NCI-H526 (cell line): ENCODE measurements around the gene FRS2.

Source experiments
- DNase-seq, 2 experiments: peaks; one replicate each; lab custom pipeline; 2025; lab: John Stamatoyannopoulos, UW

FRS2 gene

GRCh38 chr12:69533844-69534243 lies 63.7 kb downstream of the FRS2 start:
- DNase-seq: no peak

DNA sequence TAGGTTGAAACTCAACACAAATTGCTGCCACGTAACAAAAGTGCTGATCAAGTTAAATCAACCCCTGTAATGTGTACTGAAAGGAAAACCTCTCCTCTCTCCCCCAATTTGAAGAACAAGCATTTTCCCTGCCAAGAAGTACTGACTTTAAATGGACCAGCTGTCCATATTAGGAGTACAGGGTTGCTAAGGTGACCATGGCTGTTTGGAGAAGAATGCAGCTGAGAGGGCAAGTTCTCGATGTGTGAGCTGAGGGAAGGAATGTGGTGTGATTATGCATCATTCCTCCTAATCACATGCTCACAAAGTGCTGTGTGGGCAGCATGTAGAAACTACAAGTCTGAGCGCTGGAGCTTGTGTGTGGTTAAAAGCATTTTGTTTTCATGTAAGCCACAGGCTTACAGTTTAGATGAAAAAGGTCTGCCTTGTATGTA lies 64.2 kb downstream of the FRS2 start:
- DNase-seq: no peak

- DNase-seq: no peak
Measured at GRCh38 chr12:69540987-69541386, 70.8 kb downstream of the FRS2 start.

DNA sequence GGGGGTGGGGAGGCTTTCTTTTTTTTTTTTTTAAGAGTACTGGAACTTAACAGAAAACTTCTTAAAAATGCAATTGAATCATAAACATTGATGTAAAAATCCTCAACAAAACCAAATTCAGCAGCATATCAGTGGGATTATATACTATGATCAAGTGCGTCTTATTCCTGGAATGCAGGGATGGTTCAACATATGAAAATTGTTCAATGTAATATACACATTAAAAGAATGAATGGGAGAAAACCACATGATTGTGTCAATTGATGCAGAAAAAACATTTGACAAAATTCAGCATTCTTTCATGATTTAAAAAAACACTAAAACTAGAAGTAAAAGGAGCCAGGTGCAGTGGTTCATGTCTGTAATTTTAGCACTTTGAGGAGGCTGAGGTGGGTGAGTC lies 73.9 kb downstream of the FRS2 start:
- DNase-seq: no peak

DNA sequence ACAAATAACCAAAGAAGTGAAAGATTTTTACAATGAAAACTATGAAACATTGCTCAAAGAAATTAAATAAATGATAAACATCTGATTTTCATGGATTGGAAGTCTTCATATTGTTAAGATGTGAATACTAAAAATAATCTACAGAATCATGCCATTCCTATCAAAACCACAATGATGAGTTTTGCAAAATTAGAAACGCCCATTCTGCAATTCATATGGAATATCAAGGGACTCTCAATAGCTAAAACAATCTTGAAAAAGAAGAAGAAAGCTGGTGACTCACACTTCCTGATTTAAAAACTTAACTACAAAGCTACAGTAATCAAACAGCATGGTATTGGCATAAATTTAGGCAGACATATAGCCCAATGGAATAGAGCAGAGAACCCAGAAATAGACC lies 74.9 kb downstream of the FRS2 start:
- DNase-seq: no peak

DNA sequence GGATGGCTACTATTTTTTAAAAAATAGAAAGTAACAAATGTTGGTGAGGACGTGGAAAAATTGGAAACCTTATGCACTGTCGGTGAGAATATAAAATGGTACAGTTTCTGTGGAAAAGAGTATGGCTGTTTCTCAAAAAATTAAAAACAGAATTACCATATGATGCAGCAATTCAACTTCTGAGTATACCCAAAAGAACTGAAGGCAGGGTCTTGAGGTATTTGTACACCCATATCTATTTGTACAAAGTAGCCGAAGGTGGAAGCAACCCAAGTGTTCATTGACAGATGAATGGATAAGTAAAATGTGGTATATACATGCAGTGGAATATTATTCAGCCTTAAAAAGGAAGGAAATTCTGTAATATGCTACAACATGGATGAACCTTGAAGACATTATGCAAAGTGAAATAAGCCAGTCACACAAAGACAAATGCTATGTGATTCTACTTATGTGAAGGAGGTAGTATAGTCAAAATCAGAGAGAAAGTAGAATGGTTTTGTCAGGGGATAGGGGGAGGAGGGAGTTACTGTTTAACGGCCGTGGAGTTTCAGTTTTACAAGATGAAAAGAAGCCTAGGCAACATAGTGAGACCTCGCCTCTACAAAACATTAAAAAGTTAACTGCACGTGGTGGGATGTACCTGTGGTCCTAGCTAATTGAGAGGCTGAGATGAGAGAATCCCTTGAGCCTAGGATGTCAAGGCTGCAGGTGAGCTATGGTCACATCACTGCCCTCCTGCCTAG lies 76.7 kb downstream of the FRS2 start:
- DNase-seq: no peak

DNA sequence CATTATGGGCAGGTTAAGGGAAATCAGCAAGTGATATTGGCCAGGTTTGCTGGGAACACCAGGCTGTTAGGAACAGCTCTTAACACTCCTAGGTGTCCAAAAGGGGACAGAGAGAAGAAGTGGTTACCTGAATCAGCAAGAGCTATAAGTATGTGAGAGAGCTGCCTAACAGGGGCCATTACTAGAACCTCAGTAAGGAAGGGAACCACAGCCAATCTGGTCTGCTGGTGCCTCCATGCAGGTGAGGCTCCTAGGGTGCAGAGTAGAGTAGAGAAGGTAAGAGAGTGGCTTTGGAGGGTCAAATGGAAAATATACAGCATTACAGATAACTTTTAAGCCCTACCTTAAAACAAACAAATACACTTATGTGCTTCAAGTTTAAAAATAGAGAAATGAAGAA lies 78.5 kb downstream of the FRS2 start:
- no peak for DNase-seq

- DNase-seq: no peak
Measured at GRCh38 chr12:69550569-69551350, 80.6 kb downstream of the FRS2 start.

- DNase-seq: peak in 1 of 2 experiments; percentile 2
Measured at GRCh38 chr12:69553628-69554248, 83.5 kb downstream of the FRS2 start.

DNA sequence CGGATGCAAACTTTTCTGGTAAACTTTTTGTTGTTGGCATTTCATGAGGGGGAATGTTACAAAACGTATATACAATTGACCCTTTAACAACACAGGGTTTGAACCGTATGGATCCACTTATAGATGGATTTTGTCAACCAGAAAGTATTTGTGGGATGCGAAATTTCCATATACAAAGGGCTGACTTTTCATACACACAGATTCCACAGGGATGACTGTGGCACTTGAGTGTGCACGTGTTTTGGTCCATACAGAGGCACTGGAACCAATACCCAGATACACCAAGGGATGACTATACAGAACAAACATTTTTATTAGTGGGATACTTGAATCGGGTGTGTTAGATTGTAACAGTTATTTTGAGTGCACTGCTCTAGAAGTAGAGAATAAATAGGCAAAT lies 85.3 kb downstream of the FRS2 start:
- DNase-seq: no peak

DNA sequence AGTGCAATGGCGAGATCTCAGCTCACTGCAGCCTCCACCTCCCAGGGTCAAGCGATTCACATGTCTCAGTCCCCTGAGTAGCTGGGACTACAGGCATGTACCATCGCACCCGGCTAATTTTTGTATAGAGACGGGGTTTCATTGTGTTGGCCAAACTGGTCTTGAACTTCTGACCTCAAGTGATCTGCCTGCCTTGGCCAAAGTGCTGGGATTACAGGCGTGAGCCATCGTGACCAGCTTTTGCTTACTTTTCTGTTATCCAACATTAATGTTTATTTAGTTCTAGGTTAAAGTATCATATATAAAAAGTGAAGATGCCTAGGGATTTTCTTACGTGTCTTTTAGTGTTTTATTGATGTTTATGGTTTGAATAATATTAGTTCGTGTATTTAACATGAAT lies 86.2 kb downstream of the FRS2 start:
- no peak for DNase-seq

- no peak for DNase-seq
Measured at GRCh38 chr12:69563166-69563762, 93.1 kb downstream of the FRS2 start.

GRCh38 chr12:69566603-69567002 lies 96.4 kb downstream of the FRS2 start:
- DNase-seq: no peak

DNA sequence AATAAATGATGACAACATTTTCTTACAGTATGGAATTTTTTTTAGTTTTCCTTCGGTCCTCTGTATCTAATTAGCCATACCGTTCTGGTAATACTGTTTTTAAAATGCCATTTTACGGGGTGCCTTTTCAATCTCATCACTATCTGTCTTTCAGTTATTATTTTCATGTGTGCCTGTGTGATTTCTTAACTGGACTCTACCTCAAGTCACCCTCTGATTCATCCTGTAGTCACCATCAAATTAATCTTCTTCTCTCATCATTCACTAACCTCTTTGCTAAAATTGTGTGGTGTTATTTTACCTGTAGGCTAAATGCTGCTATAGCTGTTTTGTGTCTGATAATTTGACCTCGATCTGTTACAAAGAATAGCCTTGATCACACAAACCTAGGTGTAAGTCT lies 99.0 kb downstream of the FRS2 start:
- no peak for DNase-seq

GRCh38 chr12:69570000-69570516 lies 99.9 kb downstream of the FRS2 start:
- no peak for DNase-seq

DNA sequence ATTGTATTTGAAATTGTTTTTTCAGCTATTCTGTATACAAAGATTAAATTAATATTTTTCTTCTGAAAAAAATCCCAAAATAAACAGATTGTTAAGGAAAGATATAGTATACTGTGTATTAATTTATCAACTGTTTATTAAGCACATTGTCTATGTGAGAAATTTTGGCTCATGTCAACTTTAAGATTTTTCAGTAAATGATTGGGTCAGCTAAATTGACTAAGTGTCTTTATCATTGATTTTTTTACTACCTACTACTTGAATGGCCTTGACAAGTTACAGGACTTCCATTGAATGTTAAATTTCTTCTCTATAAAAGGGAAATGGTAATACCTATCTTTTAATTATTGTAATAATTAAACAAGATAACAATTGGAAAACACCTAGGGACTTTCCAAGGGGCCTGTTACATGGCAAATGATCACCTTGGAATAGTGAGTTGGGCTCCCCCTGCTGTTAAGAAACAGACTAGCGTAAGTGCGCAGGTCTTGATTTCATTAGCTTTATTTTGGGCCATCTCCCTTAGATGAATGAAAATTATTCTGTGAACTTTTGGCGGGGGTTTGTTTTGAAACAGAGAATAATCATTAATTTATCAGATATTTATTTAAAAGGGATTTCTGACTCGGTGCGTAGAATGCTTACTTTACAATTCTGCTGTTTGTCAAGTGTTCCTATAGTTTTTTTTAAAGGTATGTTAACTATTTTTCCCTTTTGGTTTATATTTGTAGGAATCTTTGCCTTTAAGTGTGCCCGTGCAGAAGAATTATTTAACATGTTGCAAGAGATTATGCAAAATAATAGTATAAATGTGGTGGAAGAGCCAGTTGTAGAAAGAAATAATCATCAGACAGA lies 100.6 kb downstream of the FRS2 start:
- peak; percentile 8 to 79 for DNase-seq

- DNase-seq: no peak
Measured at GRCh38 chr12:69575346-69575745, 105.2 kb downstream of the FRS2 start.

DNA sequence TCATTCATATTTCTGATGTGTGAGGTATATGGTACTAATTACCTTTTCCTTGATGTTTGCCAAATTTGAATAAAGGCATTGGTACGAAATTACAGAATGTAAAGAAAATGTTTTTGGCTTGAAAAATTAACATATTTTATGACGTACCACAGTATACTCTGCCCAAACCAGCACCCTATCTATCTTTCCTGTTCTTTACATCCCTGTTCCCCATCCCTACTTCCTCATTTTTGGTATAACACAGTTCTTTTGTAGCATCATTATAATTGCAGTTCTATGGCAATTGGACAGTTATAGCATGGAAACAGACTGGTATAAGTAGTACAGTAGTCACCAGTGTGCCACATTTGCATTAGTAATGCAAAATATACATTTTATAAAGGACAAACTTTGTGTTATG lies 108.1 kb downstream of the FRS2 start:
- DNase-seq: no peak

GRCh38 chr12:69579029-69579428 lies 108.8 kb downstream of the FRS2 start:
- no peak for DNase-seq

DNA sequence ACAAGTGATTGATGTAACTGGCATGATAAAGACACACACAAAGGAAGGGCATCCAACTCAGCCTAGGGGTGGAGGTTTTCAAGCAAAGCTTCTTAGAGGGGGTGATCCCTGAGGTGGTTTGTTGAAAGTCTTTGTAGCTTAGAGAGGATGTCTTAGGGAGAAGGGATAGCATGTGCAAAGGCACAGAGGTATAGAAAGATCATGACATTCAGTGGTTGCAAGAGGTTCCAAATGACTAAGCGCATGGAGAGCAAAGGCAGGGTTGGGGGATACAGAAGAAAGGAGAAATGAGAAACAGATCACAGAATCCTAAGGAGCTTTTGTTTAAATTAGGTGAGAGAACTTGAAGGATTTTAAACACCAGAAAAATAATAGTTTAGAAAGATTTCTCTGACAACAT lies 109.9 kb downstream of the FRS2 start:
- no peak for DNase-seq

GRCh38 chr12:69583203-69583602 lies 113.0 kb downstream of the FRS2 start:
- peak in 1 of 2 experiments; percentile 33 for DNase-seq
